ENCODE measurements around the gene MPZ.
"Not testable (repeated sequence)": the region's sequence is repeated elsewhere in the genome, so short reads cannot be mapped to it uniquely, and the experiment has no call there.

MPZ gene

GRCh38 chr1:161255955-161256520 lies 53.7 kb downstream of the MPZ start:
- DNase-seq (ENCODE audit: low read depth), result not testable (repeated sequence)

GRCh38 chr1:161255302-161255701 lies 54.5 kb downstream of the MPZ start:
- DNase-seq (ENCODE audit: low read depth), result not testable (repeated sequence)
